Thoracic aorta (tissue), 2 donors: ENCODE data around the gene VSIG2. TPM values are rescaled to one million over a fixed set of nuclear protein-coding genes. Genes with fewer than 3 reads are reported as not detected.

ENCODE experiments used
- ATAC-seq: fragments of 150-250 bp; one replicate; pipeline ENCODE4 v1.8.0; 2017; ENCODE audit warnings: low read depth; ENCODE audit not compliant: insufficient number of reproducible peaks, low FRiP score
- DNase-seq: peaks from one replicate; pipeline ENCODE4 v3.0.0-alpha.2; 2020; ENCODE audit warnings: low spot score
- H3K27ac ChIP-seq, 2 donors: fragments of 200-600 bp; sonication (generic); 1 replicate in 1 of 2; 2 replicates in 1 of 2; pipeline ENCODE4 v1.5.1; 2016; ENCODE audit warnings: mild to moderate bottlenecking in 2 of 2, moderate library complexity in 2 of 2
- H3K27me3 ChIP-seq: fragments of 200-600 bp; sonication (generic); replicated peaks from 2 replicates; pipeline ENCODE4 v1.6.0; 2016; ENCODE audit warnings: mild to moderate bottlenecking; ENCODE audit not compliant: insufficient read depth
- H3K36me3 ChIP-seq: fragments of 200-600 bp; sonication (generic); one replicate; pipeline ENCODE4 v1.5.1; 2016
- H3K4me1 ChIP-seq, 2 donors: fragments of 200-600 bp; sonication (generic); 1 replicate in 1 of 2; 2 replicates in 1 of 2; pipeline versions ENCODE4 v1.5.1 to v1.6.0; 2016; ENCODE audit warnings: low read depth in 2 of 2, mild to moderate bottlenecking in 1 of 2; ENCODE audit not compliant: control insufficient read depth in 1 of 2
- H3K4me3 ChIP-seq: fragments of 200-600 bp; sonication (generic); 2 replicates; pipeline ENCODE4 v1.5.1; 2016; ENCODE audit warnings: mild to moderate bottlenecking
- H3K9me3 ChIP-seq: fragments of 200-600 bp; sonication (generic); 2 replicates; pipeline ENCODE4 v1.5.1; 2016
- total RNA-seq, 2 donors: library from RNA; depleted of rRNA; stranded (reverse); fragments of >200 nt; gene quantifications; one replicate each; pipeline versions ENCODE4 v1.1.0 to v1.2.3, GENCODE V29; 2016
- TF ChIP-seq, protein P1 (sequence below): fragments of 200-600 bp; sonication (generic); IDR thresholded peaks from one replicate; pipeline ENCODE4 v1.5.1; 2019; ENCODE audit warnings: antibody characterized with exemption

Gene VSIG2
- total RNA-seq, 2 donors from 2014 or later, result 1.2 to 2.7 TPM

DNA sequence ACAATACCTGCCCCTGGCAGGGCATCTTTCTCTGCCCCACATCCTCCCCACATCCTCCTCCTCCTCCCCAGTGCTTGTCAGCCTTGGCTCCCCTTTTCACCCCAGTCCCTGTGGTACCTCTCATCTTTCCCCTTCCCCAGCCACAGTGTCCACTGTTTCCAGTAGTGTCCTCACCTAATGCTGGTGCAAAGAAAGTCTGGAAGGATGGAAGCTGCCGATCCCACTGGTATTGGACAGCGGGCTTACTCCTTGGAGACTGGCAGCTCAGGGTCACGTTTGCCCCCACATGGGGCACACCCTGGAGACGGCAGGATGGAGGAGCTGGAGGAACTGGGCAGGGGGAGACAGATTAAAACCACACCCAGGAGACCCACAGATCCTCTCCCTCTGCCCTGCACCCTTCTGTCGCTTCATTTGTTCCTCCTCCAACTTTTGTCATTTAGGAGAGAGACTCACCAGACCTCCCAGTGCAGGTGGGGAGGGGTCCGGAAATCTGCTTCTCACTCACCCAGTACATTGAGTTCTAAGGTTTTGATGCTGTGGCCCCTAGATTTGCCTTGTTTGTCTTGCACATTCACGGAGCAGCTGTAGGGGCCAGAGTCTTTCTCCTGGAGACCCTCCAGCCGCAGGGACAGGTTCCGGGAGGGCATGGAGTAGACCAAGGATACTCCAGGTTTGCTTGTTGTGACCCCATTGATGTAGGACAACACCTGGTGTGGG, 4.1 kb upstream of the VSIG2 start:
- H3K36me3 ChIP-seq, result no peaks in the 10 kb centered on the region
- H3K27me3 ChIP-seq, result no peaks in the 10 kb centered on the region
- no peak for ATAC-seq

DNA sequence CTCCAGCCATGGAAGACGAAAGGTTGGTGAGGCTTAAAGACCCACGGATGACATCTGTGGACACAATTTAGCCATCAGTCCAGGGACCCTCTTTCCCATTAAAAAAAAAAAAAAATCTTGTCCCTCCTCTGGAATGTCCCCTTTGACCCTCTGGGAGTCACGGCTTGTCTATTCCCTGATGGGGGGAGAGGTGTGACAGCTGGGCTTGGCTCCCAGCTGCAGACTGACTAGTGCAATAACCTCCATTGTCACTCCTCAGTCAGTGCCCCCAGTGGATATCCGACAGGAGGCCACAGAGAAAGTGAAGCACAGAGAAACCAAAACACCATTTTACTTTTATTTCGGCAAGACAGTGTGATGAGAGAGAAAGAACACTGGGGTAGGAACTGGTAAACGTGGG, 2.7 kb upstream of the VSIG2 start:
- no peak for DNase-seq
- no peaks in the 10 kb centered on the region for H3K27me3 ChIP-seq
- no peaks in the 10 kb centered on the region for H3K9me3 ChIP-seq
- no peak overlapping the region for H3K27ac ChIP-seq
- H3K36me3 ChIP-seq, result no peaks in the 10 kb centered on the region
- peaks cover 11 to 20% of the 10 kb centered on the region in 2 donors for H3K4me1 ChIP-seq
- ATAC-seq, result no peak
- TF ChIP-seq, protein P1, sequence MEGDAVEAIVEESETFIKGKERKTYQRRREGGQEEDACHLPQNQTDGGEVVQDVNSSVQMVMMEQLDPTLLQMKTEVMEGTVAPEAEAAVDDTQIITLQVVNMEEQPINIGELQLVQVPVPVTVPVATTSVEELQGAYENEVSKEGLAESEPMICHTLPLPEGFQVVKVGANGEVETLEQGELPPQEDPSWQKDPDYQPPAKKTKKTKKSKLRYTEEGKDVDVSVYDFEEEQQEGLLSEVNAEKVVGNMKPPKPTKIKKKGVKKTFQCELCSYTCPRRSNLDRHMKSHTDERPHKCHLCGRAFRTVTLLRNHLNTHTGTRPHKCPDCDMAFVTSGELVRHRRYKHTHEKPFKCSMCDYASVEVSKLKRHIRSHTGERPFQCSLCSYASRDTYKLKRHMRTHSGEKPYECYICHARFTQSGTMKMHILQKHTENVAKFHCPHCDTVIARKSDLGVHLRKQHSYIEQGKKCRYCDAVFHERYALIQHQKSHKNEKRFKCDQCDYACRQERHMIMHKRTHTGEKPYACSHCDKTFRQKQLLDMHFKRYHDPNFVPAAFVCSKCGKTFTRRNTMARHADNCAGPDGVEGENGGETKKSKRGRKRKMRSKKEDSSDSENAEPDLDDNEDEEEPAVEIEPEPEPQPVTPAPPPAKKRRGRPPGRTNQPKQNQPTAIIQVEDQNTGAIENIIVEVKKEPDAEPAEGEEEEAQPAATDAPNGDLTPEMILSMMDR, result no peak
- H3K4me3 ChIP-seq, result no peak overlapping the region

More for the DNA sequence above, 4.1 kb upstream of the VSIG2 start:
- TF ChIP-seq, protein P1, result no peak
- no peaks in the 10 kb centered on the region for H3K9me3 ChIP-seq
- H3K4me3 ChIP-seq, result no peak overlapping the region
- no peak for DNase-seq
- H3K27ac ChIP-seq, result no peak overlapping the region
- H3K4me1 ChIP-seq, result peaks cover 11 to 30% of the 10 kb centered on the region in 2 donors

DNA sequence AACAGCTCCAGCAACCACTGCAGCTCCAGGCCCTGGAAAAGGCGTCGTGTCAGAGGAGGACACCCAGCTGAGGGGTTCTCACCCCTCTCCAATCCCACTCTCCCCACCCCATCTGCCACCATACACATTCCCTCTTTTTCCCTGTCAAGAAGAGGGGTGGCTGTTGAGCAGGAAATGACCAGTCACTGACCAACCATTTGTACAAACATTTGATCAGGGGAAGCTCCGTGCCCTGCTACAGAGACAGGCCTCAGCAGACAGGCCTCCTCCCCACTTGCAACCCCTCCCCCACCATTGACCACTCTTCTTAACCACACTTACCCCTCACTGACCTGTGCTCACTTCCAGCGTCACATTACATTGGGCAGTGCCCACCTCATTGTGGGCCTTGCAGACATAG, 2.3 kb upstream of the VSIG2 start:
- ATAC-seq, result no peak
- DNase-seq, result no peak
- no peaks in the 10 kb centered on the region for H3K9me3 ChIP-seq
- H3K27me3 ChIP-seq, result no peaks in the 10 kb centered on the region
- TF ChIP-seq, protein P1, result no peak
- no peak overlapping the region for H3K4me3 ChIP-seq
- H3K4me1 ChIP-seq, result peaks cover 11 to 16% of the 10 kb centered on the region in 2 donors
- H3K36me3 ChIP-seq, result no peaks in the 10 kb centered on the region
- H3K27ac ChIP-seq, result no peak overlapping the region

DNA sequence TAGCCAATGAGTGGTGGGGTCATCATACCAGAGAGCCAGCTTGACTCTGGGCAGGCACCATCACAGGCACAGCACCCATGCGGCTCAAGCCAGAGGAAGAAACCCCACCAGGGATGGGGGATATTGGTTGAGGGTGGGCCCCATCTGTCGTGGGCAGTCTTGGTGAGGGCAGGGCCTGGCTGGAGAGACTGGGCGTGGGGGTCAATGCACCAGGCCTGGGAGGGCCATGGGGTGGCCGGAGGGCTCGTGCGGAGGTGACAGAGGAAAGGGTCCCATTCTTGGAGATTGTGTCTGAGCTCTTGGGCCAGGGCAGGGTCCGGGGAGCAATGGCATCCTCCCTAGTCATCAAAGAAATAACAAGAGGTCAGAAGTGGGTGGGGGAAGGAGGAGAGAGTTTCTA, 1.6 kb upstream of the VSIG2 start:
- no peak for DNase-seq
- Histone ChIP-seq H3K9me3 (no peaks in the 10 kb centered on the region), H3K36me3 (no peaks in the 10 kb centered on the region), H3K4me1 (peaks cover 7 to 9% of the 10 kb centered on the region in 2 donors), H3K4me3 (no peak overlapping the region), H3K27me3 (no peaks in the 10 kb centered on the region), H3K27ac (no peak overlapping the region)
- TF ChIP-seq, protein P1, result no peak
- no peak for ATAC-seq

- Histone ChIP-seq H3K4me3 (no peak overlapping the region), H3K4me1 (peaks cover 3 to 5% of the 10 kb centered on the region in 2 donors), H3K9me3 (no peaks in the 10 kb centered on the region), H3K27ac (no peak overlapping the region), H3K36me3 (no peaks in the 10 kb centered on the region), H3K27me3 (no peaks in the 10 kb centered on the region)
- TF ChIP-seq, protein P1, result no peak
- ATAC-seq (no peak), DNase-seq (no peak)
Observed at GRCh38 chr11:124753205-124753604, 1.1 kb upstream of the VSIG2 start.
